GM12874 (cell line): ENCODE measurements around the gene CDC20B.

Experiments used
- TF ChIP-seq, protein P1 (sequence below): IDR thresholded peaks from 2 replicates; pipeline ENCODE4 v1.5.1; 2011; ENCODE audit warnings: low read depth, mild to moderate bottlenecking, control low read depth, low read length, moderate library complexity; ENCODE audit not compliant: insufficient read depth

The CDC20B gene

GRCh38 chr5:55081541-55081940 lies 91.4 kb downstream of the CDC20B start:
- TF ChIP-seq, protein P1, sequence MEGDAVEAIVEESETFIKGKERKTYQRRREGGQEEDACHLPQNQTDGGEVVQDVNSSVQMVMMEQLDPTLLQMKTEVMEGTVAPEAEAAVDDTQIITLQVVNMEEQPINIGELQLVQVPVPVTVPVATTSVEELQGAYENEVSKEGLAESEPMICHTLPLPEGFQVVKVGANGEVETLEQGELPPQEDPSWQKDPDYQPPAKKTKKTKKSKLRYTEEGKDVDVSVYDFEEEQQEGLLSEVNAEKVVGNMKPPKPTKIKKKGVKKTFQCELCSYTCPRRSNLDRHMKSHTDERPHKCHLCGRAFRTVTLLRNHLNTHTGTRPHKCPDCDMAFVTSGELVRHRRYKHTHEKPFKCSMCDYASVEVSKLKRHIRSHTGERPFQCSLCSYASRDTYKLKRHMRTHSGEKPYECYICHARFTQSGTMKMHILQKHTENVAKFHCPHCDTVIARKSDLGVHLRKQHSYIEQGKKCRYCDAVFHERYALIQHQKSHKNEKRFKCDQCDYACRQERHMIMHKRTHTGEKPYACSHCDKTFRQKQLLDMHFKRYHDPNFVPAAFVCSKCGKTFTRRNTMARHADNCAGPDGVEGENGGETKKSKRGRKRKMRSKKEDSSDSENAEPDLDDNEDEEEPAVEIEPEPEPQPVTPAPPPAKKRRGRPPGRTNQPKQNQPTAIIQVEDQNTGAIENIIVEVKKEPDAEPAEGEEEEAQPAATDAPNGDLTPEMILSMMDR: no peak

- TF ChIP-seq, protein P1: no peak
Measured at GRCh38 chr5:55073211-55073610, 99.8 kb downstream of the CDC20B start.

GRCh38 chr5:55072666-55073065 lies 100.3 kb downstream of the CDC20B start:
- TF ChIP-seq, protein P1: no peak

- TF ChIP-seq, protein P1: no peak
Measured at GRCh38 chr5:55071413-55071812, 101.6 kb downstream of the CDC20B start.

DNA sequence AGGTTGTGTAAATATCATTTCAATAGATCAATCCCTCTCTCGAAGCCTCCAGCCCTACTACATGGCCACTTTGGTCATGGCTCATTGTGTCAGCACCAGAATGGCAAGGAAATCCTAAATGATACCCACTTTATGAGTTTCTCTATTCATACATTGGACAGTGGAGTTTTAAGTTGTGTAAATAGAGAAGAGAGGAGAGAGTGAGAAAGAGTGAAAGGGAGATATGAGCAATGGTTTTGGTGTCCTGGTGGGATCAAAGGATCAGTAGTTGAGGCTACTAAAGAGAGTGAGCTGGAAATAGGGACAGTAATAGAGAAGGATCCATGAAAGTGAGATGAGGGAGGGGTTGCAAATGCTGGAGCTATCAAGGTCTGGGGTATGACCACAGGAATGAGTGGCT lies 102.0 kb downstream of the CDC20B start:
- TF ChIP-seq, protein P1: no peak

- TF ChIP-seq, protein P1: no peak
Measured at GRCh38 chr5:55066277-55066676, 106.7 kb downstream of the CDC20B start.

- TF ChIP-seq, protein P1: no peak
Measured at GRCh38 chr5:55064523-55064922, 108.5 kb downstream of the CDC20B start.

DNA sequence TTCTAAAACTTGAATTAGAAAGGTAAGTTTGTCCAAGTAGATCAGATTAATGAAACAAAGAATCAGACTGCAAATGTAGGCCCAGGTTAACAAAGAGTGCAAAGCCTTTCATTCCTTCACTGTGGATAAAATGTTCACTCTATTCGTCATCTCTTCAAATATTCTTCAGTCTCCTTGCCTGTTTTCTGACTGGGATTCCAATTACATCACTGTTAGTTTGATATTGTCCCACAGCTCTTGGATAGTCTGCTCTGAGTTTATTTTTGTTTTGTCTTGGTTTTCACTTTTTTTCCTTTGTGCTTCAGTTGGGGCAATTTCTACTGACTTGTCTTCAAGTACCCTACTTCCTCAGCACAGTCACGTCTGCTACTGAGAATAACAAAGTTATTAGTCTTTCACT lies 109.1 kb downstream of the CDC20B start:
- TF ChIP-seq, protein P1: no peak
